Measurements from ENCODE around the gene MYO1A.

GRCh38 chr12:56990648-56991318 is 59.1 kb downstream of the MYO1A start:
- TF ChIP-seq CTCF (IDR thresholded peaks at IDR 0.05; ENCODE audit: poor library complexity, severe bottlenecking), result no peak
- no peak for TF ChIP-seq EZH2 (IDR thresholded peaks at IDR 0.05; ENCODE audit: borderline replicate concordance, insufficient read depth, low read length, poor library complexity, severe bottlenecking)
- no peak for TF ChIP-seq TAF1 (IDR thresholded peaks at IDR 0.05; ENCODE audit: low read depth)
- TF ChIP-seq POLR2AphosphoS5 (IDR thresholded peaks at IDR 0.05), result no peak
- TF ChIP-seq EP300 (conservative IDR thresholded peaks at IDR 0.05; ENCODE audit: poor library complexity, severe bottlenecking), result no peak
